ENCODE results near the gene ABLIM2.

DNA sequence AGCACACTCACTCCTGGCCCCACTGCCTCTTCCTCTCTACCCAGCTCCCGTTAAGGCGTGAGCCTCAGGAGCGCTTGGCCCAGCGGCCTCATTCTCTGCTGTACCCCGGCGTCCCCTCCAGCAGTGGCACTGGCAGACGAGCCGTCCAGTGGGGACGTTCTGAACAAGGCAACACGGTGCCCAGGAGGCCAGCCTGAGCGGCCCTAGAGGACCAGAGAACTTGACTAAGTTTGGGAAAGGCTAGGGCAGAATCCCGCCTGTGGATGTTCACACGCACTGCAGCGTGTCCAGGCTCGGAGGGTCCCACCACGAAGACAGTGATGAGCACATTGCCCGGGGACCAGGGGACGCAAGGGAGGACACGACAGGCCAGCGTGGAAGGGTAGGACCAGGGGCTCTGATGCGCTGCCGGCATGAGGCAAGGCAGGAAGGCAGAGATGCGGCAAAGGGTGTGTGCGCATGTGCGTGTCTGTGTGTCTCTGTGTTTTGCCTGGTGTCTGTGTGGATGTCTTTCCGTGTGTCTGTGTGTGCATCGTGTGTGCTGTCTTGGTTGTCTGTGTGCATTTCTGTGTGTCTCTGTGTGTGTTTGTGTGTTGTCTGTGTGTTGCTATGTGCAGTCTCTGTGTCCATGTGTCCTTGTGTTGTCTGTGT, 89.4 kb downstream of the ABLIM2 start:
- TF ChIP-seq, protein P1, sequence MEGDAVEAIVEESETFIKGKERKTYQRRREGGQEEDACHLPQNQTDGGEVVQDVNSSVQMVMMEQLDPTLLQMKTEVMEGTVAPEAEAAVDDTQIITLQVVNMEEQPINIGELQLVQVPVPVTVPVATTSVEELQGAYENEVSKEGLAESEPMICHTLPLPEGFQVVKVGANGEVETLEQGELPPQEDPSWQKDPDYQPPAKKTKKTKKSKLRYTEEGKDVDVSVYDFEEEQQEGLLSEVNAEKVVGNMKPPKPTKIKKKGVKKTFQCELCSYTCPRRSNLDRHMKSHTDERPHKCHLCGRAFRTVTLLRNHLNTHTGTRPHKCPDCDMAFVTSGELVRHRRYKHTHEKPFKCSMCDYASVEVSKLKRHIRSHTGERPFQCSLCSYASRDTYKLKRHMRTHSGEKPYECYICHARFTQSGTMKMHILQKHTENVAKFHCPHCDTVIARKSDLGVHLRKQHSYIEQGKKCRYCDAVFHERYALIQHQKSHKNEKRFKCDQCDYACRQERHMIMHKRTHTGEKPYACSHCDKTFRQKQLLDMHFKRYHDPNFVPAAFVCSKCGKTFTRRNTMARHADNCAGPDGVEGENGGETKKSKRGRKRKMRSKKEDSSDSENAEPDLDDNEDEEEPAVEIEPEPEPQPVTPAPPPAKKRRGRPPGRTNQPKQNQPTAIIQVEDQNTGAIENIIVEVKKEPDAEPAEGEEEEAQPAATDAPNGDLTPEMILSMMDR (IDR thresholded peaks at IDR 0.05; ENCODE audit: poor library complexity, severe bottlenecking) = no peak
- no peak for TF ChIP-seq EP300 (conservative IDR thresholded peaks at IDR 0.05; ENCODE audit: poor library complexity, severe bottlenecking)
- no peak for TF ChIP-seq RAD21 (conservative IDR thresholded peaks at IDR 0.05)
- no peak for TF ChIP-seq TAF1 (IDR thresholded peaks at IDR 0.05; ENCODE audit: low read depth)
- TF ChIP-seq SMC3 (conservative IDR thresholded peaks at IDR 0.05; ENCODE audit: poor library complexity) = no peak

All from neural cell (in vitro differentiated cells).